ENCODE results near the gene ALKBH6. TPM values are rescaled to one million over a fixed set of nuclear protein-coding genes. Genes with fewer than 3 reads are reported as not detected.

The ALKBH6 gene
- total RNA-seq, 5 donors from 2014 or later (not counting 1 experiment from before 2014, with no cell fraction given) = 42.6 to 61.4 (median 51.2) TPM

DNA sequence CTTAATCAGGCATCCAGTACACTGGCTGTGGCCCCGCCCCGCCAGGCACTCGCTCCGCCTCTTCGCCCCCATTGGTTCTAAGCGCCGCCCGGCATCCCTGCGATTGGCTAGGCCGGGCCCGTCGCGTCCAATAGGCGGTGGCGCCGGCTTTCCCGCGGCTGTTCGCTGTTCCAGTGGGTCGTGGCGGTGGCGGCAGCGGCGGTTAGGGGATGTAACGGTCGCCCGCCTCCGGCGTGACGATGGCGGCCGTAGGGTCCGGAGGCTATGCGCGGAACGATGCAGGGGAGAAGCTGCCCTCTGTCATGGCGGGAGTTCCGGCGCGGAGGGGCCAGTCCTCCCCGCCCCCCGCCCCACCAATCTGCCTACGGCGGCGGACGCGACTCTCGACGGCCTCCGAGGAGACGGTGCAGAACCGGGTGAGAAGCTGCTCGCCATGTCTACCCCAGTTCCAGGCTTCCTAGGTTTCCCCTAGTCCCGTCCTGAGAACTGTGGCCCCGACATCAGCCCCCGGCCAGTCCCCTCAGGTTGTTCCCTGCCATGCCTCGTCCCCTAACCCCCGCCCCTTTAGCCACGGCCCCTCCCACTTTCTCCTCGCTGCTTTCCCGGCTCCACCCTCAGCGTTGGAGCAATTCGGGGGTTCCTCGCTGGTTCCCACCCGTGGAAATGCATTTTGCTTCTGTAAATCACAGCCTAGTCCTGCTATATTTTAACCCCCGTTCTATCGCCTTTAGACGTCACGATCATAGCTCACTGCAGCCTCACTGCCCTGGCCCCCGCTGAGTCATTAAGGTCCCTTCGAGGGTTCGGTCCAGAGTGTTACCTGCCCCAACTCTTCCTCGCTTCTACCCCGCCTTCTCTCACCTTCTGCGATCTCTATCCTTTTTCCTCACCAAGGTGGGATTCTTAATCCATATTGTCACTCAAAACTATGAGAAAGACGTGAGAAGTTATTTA, 41.0 kb upstream of the ALKBH6 start, which contains the start of gene WDR62:
Gene WDR62, plus strand, starts transcription at position 165 of the 954 bp plus-strand sequence. Its CDS starts 75 bp downstream, at position 240.
- Histone ChIP-seq H3K4me3 (ENCODE audit: control insufficient read depth in 1 of 2, extremely low read depth in 1 of 2, low read length in 1 of 2) (peak within 1 kb of the TSS; percentile 90 to 91), H3K27ac (ENCODE audit: low read length) (peak within 1 kb of the TSS; percentile 88), H3K27me3 (replicated peaks in 1 of 2; ENCODE audit: control insufficient read depth in 2 of 2, extremely low read depth in 1 of 2, insufficient read depth in 2 of 2, low read length in 1 of 2) (no peaks in the 10 kb centered on the region), H3K36me3 (ENCODE audit: control insufficient read depth in 2 of 2, extremely low read depth in 1 of 2, insufficient read depth in 1 of 2, low read length in 1 of 2) (no peaks in the 10 kb centered on the region), H3K4me1 (ENCODE audit: control insufficient read depth in 1 of 2, extremely low read depth in 1 of 2, insufficient read depth in 2 of 2, low read length in 2 of 2) (peaks cover 12 to 21% of the 10 kb centered on the region in 2 experiments), H3K9me3 (no peaks in the 10 kb centered on the region)
- Mint-ChIP-seq H3K27me3 (no peaks in the 10 kb centered on the region), H3K4me3 (peak within 1 kb of the TSS; percentile 92 to 98 (median 97)), H3K36me3 (no peaks in the 10 kb centered on the region), H3K9me3 (no peaks in the 10 kb centered on the region), H3K27ac (peak within 1 kb of the TSS; percentile 94 to 99), H3K4me1 (peaks cover 20 to 27% (median 23%) of the 10 kb centered on the region in 3 donors)
- DNase-seq = peak in 23 of 35 experiments; percentile 7 to 95 (median 90)
- under 1% methylated on average over 69 of the region's 76 CpGs for WGBS (ENCODE audit: insufficient coverage)
- POLR2A ChIA-PET = interaction anchor here in 1 of 2 donors (0.6 to 0.7 kb wide), 3 partner anchors 58 to 923 kb away, joined by 3 read pairs; no protein-coding TSS in a partner anchor
- CTCF ChIA-PET = interaction anchor here (0.6 to 1.8 kb wide), 4 partner anchors 73 to 269 kb away, joined by 3 to 6 read pairs (median 3); no protein-coding TSS in a partner anchor
- ATAC-seq (replicated peaks in 1 of 4) = peak; percentile 77 to 81 (median 78)

DNA sequence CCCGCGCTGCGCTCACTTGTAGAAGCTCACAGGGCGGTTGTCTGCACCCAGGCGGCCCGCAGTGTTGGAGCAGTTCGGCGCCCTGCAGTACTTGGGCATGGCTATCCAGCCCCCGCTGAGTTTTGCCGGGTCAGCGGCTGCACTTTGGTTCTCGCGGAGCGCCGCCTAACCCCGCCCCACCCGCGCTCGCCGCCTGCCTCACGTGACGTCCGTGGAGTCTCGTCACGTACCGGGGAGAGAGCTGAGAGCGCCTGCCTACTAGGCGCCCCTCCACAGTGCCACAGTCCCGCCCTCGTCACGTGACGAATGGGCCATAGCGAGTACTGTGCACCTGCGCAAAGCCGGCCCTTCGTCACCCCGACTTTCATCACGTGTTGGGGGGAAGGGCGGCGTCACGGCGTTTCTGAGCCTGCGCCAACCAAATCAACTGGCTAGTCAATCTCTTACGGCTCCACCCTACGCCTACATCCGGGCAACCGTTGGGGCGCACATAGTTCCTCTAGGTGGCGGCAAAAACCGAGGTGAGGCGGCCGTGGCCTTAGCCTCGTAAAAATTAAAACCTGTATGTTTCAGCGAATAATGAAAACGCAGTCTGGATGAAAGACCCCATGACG, 40.2 kb upstream of the ALKBH6 start, which contains the start of gene THAP8:
Gene THAP8, minus strand, starts transcription at position 167 of the 614 bp plus-strand sequence. Its CDS starts 68 bp downstream, at position 99.
- Histone ChIP-seq H3K36me3 (ENCODE audit: control insufficient read depth in 2 of 2, extremely low read depth in 1 of 2, insufficient read depth in 1 of 2, low read length in 1 of 2) (no peaks in the 10 kb centered on the region), H3K4me1 (ENCODE audit: control insufficient read depth in 1 of 2, extremely low read depth in 1 of 2, insufficient read depth in 2 of 2, low read length in 2 of 2) (peaks cover 12 to 21% of the 10 kb centered on the region in 2 experiments), H3K4me3 (ENCODE audit: control insufficient read depth in 1 of 2, extremely low read depth in 1 of 2, low read length in 1 of 2) (peak within 1 kb of the TSS; percentile 90 to 91), H3K27me3 (replicated peaks in 1 of 2; ENCODE audit: control insufficient read depth in 2 of 2, extremely low read depth in 1 of 2, insufficient read depth in 2 of 2, low read length in 1 of 2) (no peaks in the 10 kb centered on the region), H3K9me3 (no peaks in the 10 kb centered on the region), H3K27ac (ENCODE audit: low read length) (peak within 1 kb of the TSS; percentile 88)
- no peaks in the 10 kb centered on the region for H3K9me3 Mint-ChIP-seq
- under 1% methylated on average over 56 of the region's 56 CpGs for WGBS (ENCODE audit: insufficient coverage)
- ChIA-PET CTCF (interaction anchor here (0.6 to 1.8 kb wide), 8 partner anchors 40 to 420 kb away, joined by 3 to 10 read pairs (median 3); partner anchors contain the start of gene ALKBH6 (in 1 of the 2)), POLR2A (interaction anchor here (0.5 to 1.0 kb wide), 7 partner anchors 40 to 924 kb away, joined by 3 to 13 read pairs (median 3); partner anchors contain the start of gene ALKBH6 (in 1 of the 2))
- H3K4me1 Mint-ChIP-seq = peaks cover 20 to 27% (median 23%) of the 10 kb centered on the region in 3 donors
- peak within 1 kb of the TSS; percentile 94 to 99 for H3K27ac Mint-ChIP-seq
- DNase-seq (peak; percentile 99 to 100 (median 100)), ATAC-seq (replicated peaks in 1 of 4) (peak; percentile 85 to 90 (median 86))
- peak within 1 kb of the TSS; percentile 92 to 98 (median 97) for H3K4me3 Mint-ChIP-seq
- H3K36me3 Mint-ChIP-seq = peaks cover 2% of the 10 kb centered on the region
- no peaks in the 10 kb centered on the region for H3K27me3 Mint-ChIP-seq

DNA sequence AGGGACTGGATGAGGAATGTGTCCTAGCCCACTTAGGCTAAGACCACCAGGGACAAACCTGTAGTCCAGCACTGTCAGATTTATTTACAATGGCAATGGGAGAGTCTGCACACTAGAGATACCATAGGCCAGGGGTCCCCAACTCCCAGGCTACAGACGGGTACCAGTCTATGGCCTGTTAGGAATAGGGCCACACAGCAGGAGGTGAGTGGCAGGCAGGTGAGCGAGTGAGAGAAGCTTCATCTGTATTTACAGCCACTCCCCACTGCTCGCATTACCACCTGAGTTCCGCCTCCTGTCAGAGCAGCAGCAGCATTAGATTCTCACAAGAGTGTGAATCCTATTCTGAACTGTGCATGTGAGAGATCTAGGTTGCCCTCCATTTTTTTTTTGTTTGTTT, 37.6 kb upstream of the ALKBH6 start:
- POLR2A ChIA-PET = no interaction called here

DNA sequence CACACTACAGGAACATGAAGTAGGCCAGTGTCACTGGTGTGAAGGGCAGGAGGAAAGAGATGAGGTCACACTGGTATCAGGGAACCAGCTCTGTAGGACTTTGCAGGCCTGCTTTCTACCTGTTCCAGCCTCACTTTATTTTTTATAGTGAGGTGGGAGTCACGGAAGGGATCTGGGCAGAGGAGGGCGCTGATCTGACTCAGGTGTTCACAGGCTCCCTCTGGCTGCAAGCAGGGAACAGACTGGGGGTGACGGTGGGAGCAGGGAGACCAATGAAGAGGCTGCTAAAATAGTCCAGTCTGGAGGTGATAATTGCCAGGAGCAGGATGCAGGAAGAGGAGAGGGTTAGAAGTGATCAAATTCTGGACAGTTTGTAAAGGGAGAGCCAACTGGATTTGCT, 37.2 kb upstream of the ALKBH6 start:
- H3K4me1 Mint-ChIP-seq = peaks cover 21 to 25% (median 22%) of the 10 kb centered on the region in 3 donors
- Histone ChIP-seq H3K4me3 (ENCODE audit: control insufficient read depth in 1 of 2, extremely low read depth in 1 of 2, low read length in 1 of 2) (no peak overlapping the region), H3K4me1 (ENCODE audit: control insufficient read depth in 1 of 2, extremely low read depth in 1 of 2, insufficient read depth in 2 of 2, low read length in 2 of 2) (peaks cover 12 to 21% of the 10 kb centered on the region in 2 experiments), H3K9me3 (no peaks in the 10 kb centered on the region), H3K27ac (ENCODE audit: low read length) (no peak overlapping the region), H3K27me3 (replicated peaks in 1 of 2; ENCODE audit: control insufficient read depth in 2 of 2, extremely low read depth in 1 of 2, insufficient read depth in 2 of 2, low read length in 1 of 2) (no peaks in the 10 kb centered on the region), H3K36me3 (ENCODE audit: control insufficient read depth in 2 of 2, extremely low read depth in 1 of 2, insufficient read depth in 1 of 2, low read length in 1 of 2) (no peaks in the 10 kb centered on the region)
- no peaks in the 10 kb centered on the region for H3K27me3 Mint-ChIP-seq
- peak overlapping the region in 1 of 3 donors; percentile 37 for H3K4me3 Mint-ChIP-seq
- H3K27ac Mint-ChIP-seq = peak overlapping the region in 1 of 2 donors; percentile 46
- H3K36me3 Mint-ChIP-seq = peaks cover 9% of the 10 kb centered on the region
- DNase-seq = no peak
- no peaks in the 10 kb centered on the region for H3K9me3 Mint-ChIP-seq
- whole genome bisulfite sequencing (ENCODE audit: insufficient coverage) = 73% methylated on average over 3 of the region's 3 CpGs
- ChIA-PET CTCF (no interaction called here), POLR2A (no interaction called here)
- ATAC-seq (replicated peaks in 1 of 4) = no peak

More for the DNA sequence above, 37.6 kb upstream of the ALKBH6 start:
- Histone ChIP-seq H3K9me3 (no peaks in the 10 kb centered on the region), H3K4me1 (ENCODE audit: control insufficient read depth in 1 of 2, extremely low read depth in 1 of 2, insufficient read depth in 2 of 2, low read length in 2 of 2) (peaks cover 12 to 21% of the 10 kb centered on the region in 2 experiments), H3K27me3 (replicated peaks in 1 of 2; ENCODE audit: control insufficient read depth in 2 of 2, extremely low read depth in 1 of 2, insufficient read depth in 2 of 2, low read length in 1 of 2) (no peaks in the 10 kb centered on the region), H3K27ac (ENCODE audit: low read length) (no peak overlapping the region), H3K4me3 (ENCODE audit: control insufficient read depth in 1 of 2, extremely low read depth in 1 of 2, low read length in 1 of 2) (no peak overlapping the region), H3K36me3 (ENCODE audit: control insufficient read depth in 2 of 2, extremely low read depth in 1 of 2, insufficient read depth in 1 of 2, low read length in 1 of 2) (no peaks in the 10 kb centered on the region)
- no peaks in the 10 kb centered on the region for H3K9me3 Mint-ChIP-seq
- peaks cover 8% of the 10 kb centered on the region for H3K36me3 Mint-ChIP-seq
- peak overlapping the region in 1 of 2 donors; percentile 46 for H3K27ac Mint-ChIP-seq
- H3K4me3 Mint-ChIP-seq = peak overlapping the region in 1 of 3 donors; percentile 37
- no peaks in the 10 kb centered on the region for H3K27me3 Mint-ChIP-seq
- CTCF ChIA-PET = no interaction called here
- no peak for ATAC-seq (replicated peaks in 1 of 4)
- peaks cover 20 to 27% (median 23%) of the 10 kb centered on the region in 3 donors for H3K4me1 Mint-ChIP-seq
- DNase-seq = no peak
- no CpG with 5 or more reads among the region's 4 CpGs for WGBS (ENCODE audit: insufficient coverage)

DNA sequence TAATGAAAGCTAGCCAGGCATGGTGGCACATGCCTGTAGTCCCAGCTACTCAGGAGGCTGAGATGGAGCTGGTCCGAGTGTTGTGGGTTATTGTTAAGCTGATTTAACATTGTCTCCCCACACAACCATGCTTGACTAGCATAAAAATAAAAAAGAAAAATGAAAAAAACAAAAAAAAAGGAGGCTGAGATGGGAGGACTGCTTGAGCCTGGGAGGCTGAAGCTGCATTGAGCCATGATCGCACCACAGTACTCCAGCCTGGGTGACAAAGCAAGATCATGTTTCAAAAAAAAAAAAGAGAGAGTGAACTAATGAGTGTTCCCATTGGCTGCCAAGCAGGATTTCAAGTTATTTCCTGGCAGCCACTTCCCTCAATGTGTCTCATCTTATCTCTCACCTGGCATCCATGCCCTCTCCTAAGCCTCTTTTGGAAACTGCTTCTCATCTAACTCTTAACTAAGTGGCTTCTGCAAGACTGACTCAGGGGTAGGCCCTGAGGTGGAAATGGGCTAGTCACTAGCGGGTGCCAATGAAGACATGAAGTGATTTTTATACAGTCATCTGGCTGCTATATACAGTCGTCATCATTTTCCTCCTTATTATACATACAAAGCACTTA, 35.2 kb upstream of the ALKBH6 start:
- Mint-ChIP-seq H3K4me1 (peaks cover 13 to 18% (median 16%) of the 10 kb centered on the region in 3 donors), H3K4me3 (no peak overlapping the region), H3K9me3 (no peaks in the 10 kb centered on the region), H3K27ac (no peak overlapping the region), H3K36me3 (peaks cover 18% of the 10 kb centered on the region), H3K27me3 (no peaks in the 10 kb centered on the region)
- DNase-seq (no peak), ATAC-seq (replicated peaks in 1 of 4) (no peak)
- WGBS (ENCODE audit: insufficient coverage) = 100% methylated on average over 1 of the region's 4 CpGs
- peaks cover 0 to 3% of the 10 kb centered on the region in 2 donors for H3K36me3 ChIP-seq (ENCODE audit: control insufficient read depth in 2 of 2, extremely low read depth in 1 of 2, insufficient read depth in 1 of 2, low read length in 1 of 2)
- H3K9me3 ChIP-seq = no peaks in the 10 kb centered on the region
- H3K27ac ChIP-seq (ENCODE audit: low read length) = no peak overlapping the region
- H3K4me1 ChIP-seq (ENCODE audit: control insufficient read depth in 1 of 2, extremely low read depth in 1 of 2, insufficient read depth in 2 of 2, low read length in 2 of 2) = peaks cover 5 to 10% of the 10 kb centered on the region in 2 experiments
- ChIA-PET POLR2A (no interaction called here), CTCF (no interaction called here)
- no peak overlapping the region for H3K4me3 ChIP-seq (ENCODE audit: control insufficient read depth in 1 of 2, extremely low read depth in 1 of 2, low read length in 1 of 2)
- H3K27me3 ChIP-seq (replicated peaks in 1 of 2; ENCODE audit: control insufficient read depth in 2 of 2, extremely low read depth in 1 of 2, insufficient read depth in 2 of 2, low read length in 1 of 2) = no peaks in the 10 kb centered on the region

All from T-cell (primary cell).